GM19463 (cell line): Measurements from ENCODE around the gene UBE2V1.
"Not testable (repeated sequence)": the region's sequence is repeated elsewhere in the genome, so short reads cannot be mapped to it uniquely, and the experiment has no call there.

Experiments used
- ATAC-seq: cut with Tn5 transposase; IDR thresholded peaks from one replicate; pipeline ENCODE4 v1.9.1; 2021; ENCODE audit warnings: mild to moderate bottlenecking, moderate library complexity; ENCODE audit not compliant: unreplicated experiment

UBE2V1 gene

GRCh38 chr20:50066161-50066834 is 46.7 kb downstream of the UBE2V1 start:
- no peak for ATAC-seq

- no peak for ATAC-seq
These were observed 47.7 kb downstream of the UBE2V1 start for GRCh38 chr20:50065325-50065615.

- not testable (repeated sequence) for ATAC-seq
These were observed 49.2 kb downstream of the UBE2V1 start for GRCh38 chr20:50063763-50064162.

DNA sequence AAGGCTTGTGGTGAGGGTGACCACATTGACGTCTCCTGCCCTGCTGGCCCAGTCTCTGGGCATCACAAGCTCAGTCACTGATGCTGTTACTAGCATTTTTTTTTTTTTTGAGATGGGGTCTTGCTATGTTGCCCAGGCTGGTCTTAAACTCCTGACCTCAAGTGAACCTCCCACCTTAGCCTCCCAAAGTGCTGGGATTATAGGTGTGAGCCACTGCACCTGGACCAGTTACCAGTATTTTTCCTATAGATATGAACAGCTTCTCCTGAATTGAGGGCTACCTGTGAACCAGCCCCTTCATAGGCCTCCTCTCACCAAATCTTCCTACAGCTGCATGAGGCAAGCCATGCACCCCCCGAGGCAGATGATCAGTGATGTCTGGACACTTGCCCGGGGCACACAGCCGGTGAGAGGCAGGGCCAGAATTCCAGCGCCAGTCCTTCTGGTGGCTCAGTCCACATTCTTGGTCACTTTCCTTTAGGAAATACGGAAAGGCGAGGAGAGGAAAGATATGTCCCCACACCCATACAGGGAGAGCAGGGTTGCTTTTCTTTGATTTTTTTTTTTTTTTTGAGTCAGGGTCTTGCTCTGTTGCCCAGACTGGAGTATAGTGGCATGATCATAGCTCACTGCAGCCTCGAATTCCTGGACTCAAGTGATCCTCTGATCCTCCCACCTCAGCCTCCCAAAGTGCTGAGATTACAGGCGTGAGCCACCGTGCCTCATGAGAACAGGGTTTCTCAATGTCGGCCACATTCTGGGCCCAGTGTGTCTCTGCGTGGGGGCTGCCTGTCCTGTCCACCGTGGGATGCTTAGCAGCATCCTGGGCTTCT is 50.7 kb downstream of the UBE2V1 start:
- no peak for ATAC-seq

GRCh38 chr20:50061151-50062005 is 51.6 kb downstream of the UBE2V1 start:
- no peak for ATAC-seq

GRCh38 chr20:50058662-50059402 is 54.1 kb downstream of the UBE2V1 start:
- ATAC-seq = no peak

DNA sequence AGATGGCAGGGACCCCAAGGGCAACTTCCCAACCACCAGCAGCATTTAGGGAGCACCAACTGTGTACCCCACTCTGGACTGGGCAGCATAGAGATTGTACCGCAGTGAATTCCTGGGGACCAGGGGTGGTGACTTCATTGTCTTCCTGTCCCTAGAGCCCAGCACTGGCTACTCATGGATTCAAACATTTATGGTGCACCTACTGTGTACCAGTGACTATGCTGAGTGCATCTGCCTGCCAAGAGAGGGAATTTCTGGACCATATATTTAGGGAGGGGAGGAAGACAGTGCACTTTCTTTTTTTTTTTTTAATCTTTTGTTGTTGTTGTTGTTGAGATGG is 55.3 kb downstream of the UBE2V1 start:
- no peak for ATAC-seq

GRCh38 chr20:50056951-50057713 is 55.8 kb downstream of the UBE2V1 start:
- ATAC-seq = no peak

- ATAC-seq = no peak
These were observed 56.5 kb downstream of the UBE2V1 start for GRCh38 chr20:50056408-50056926.

GRCh38 chr20:50055524-50056083 is 57.3 kb downstream of the UBE2V1 start:
- no peak for ATAC-seq

- no peak for ATAC-seq
These were observed 58.1 kb downstream of the UBE2V1 start for GRCh38 chr20:50054626-50055511.

DNA sequence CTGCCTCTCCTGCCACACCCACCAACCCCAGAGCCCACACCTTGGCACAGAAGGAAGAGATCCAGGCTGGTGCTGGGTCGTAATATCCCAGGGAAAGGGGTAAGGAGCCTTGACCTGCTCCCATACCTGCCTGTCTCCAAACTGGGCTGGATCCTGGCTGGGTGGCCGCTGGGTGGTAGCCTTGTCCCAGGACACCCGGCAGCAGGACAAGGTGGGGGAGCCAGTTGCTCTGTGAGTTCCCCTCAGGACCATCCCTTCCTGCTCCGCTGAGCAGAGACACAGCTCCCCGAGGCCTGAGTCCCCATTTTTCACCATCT is 58.8 kb downstream of the UBE2V1 start:
- no peak for ATAC-seq

DNA sequence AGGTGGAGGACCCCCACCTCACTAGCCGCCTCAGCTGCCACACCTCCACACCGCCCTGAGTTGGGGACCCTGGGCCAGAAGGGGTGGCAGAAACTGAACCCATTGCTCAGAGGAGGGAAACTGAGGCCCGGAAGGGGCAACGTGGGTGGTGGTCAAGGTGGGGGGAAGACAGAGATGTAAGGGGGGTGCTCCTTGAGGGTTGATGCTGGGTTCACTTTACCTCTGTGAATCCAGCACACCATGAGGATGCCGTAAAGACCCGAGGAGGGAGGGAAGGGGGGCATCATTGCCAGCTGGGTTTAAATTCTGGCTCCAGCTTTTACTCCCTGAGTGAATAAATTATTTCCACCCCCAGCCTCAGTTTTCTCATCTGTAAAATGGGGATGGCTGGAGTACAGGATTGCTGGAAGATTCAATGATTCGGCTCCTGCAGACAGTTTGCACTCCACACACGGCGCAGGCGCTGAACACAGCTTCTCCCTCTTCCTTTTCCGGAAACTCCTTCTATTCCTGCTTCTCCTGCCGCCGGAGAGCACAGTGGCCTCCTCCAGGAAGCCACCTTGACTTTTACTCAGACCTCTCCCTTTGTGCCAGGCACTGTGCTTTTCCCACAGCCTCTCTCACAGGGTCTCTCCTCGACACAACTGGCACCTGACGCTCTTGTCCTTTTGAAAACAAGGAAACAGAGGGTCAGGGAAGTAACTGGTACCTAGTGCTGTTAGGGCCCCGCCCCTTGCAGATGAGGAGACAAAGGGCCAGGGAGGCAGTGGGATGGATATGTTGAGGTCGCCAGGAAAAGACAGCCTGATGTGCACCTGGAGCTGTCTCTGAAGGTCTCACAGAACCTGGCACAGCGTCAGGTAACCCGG is 59.4 kb downstream of the UBE2V1 start:
- no peak for ATAC-seq

DNA sequence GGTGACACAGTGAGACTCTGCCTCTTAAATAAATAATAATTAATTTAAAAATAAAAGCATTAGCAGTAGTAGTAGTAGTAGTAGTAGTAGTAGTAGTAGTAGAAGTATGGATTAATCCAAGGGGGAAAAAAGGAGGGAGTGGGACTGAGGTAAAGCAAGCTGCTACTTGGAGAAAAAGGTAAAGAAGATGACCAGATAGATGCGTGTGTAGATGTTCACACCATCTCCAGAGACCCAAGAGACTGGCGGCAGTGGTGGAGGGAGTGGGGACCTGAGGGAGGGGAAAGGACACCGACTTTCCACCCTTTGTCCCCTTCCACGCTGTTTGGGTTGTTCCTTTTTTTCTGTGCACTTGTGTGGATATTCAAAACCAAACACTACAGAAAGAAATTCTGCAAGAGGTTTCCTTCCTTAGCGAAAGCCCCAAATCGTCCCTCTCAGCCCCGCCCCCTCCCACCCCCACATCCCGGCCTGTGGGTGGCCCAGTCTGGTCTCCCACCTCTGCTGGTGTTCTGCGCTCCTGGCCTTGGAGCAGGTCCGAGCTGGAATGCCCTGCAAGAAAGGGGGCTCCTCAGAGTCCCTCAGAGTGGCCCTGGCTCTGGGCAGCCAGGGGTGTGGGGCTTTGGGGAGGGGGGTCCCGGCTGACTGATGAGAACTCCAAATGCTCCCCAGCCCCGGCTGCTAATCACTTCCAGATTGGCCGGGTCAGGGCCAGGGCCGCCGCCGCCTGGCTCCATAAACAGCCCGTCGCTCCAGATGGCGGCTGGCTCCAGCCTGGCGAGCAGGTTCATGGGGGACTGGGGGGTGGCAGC is 60.2 kb downstream of the UBE2V1 start:
- ATAC-seq = no peak

DNA sequence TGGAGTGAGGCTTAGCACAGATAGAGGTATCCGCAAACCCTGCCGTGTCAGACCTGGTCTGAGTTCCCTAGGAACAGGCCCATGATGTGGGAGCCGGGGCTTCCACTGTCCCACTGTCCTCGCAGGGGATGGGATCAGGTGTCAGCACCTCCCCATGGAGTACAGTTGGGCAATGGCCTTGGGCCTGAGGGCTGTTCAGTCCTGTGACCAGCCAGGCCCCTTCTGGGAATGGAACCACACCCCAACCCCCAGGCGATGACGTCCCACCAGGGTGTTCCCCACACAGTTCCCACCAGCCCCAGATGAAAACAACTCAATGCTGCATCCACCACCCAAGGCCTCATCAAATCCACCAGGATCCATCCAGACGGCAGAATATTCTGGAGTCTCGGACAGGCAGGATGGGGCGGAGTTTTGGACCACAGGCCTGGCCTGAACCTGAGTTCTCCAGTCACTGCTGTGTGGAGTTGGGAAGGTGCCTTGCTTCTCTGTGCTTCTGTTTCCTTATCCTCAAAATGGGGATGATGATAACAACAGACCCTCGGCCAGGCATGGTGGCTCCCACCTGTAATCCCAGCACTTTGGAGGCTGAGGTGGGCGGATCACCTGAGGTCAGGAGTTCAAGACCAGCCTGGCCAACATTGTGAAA is 62.2 kb downstream of the UBE2V1 start:
- ATAC-seq = no peak

GRCh38 chr20:50050214-50050613 is 62.7 kb downstream of the UBE2V1 start:
- ATAC-seq = no peak
